K562 (cell line): ENCODE data around the gene NAV2.

Source experiments
- CEBPB ChIP-seq: fragments of 450-650 bp; IDR thresholded peaks from 2 replicates; pipeline ENCODE4 v1.6.1; 2016; ENCODE audit warnings: missing genetic modification characterization, missing compliant biosample characterization
- FOS ChIP-seq: IDR thresholded peaks from 3 replicates; pipeline ENCODE4 v1.6.1; 2011; ENCODE audit not compliant: insufficient read length; ENCODE audit errors: extremely low read depth
- RBM14 ChIP-seq: fragments of 200-400 bp; formaldehyde crosslinking; IDR thresholded peaks from 2 replicates; pipeline ENCODE4 v1.6.1; 2018; ENCODE audit warnings: low read depth, mild to moderate bottlenecking, low read length, moderate library complexity, borderline replicate concordance; ENCODE audit not compliant: insufficient read depth
- SMAD4 ChIP-seq: fragments of 250-450 bp; sonication (Bioruptor Pico); conservative IDR thresholded peaks from 2 replicates; pipeline ENCODE4 v1.8.0; 2021; ENCODE audit warnings: inconsistent platforms, mild to moderate bottlenecking, moderate library complexity

GRCh38 chr11:19729141-19729540 is 16.5 kb downstream of the NAV2 start:
- TF ChIP-seq CEBPB (no peak), RBM14 (no peak), SMAD4 (CRISPR knock-in tag) (no peak), FOS (no peak)
